Loucy (cell line): ENCODE measurements around the gene PTPN9.

ENCODE experiments used
- H2AFZ ChIP-seq: fragments of 200-600 bp; sonication (generic); 2 replicates; pipeline ENCODE4 v1.6.0; 2016; ENCODE audit warnings: antibody characterized with exemption, mild to moderate bottlenecking, low read length, moderate library complexity
- H3F3A ChIP-seq: fragments of 200-600 bp; 2 replicates; pipeline ENCODE4 v1.6.0; 2016; ENCODE audit warnings: antibody characterized with exemption, low read depth, mild to moderate bottlenecking
- H3K27me3 ChIP-seq: fragments of 200-600 bp; sonication (generic); 2 replicates; pipeline ENCODE4 v1.6.1; 2014; ENCODE audit warnings: low read length, mild to moderate bottlenecking; ENCODE audit not compliant: insufficient read depth, poor library complexity, severe bottlenecking
- H3K36me3 ChIP-seq: fragments of 200-600 bp; sonication (generic); 2 replicates; pipeline ENCODE4 v1.6.1; 2016; ENCODE audit warnings: low read length; ENCODE audit not compliant: insufficient read depth
- H3K4me1 ChIP-seq: fragments of 200-600 bp; sonication (generic); 2 replicates; pipeline ENCODE4 v1.5.1; 2014; ENCODE audit warnings: low read length, mild to moderate bottlenecking; ENCODE audit not compliant: insufficient read depth, poor library complexity, severe bottlenecking
- H3K4me2 ChIP-seq: fragments of 200-600 bp; sonication (generic); 2 replicates; pipeline ENCODE4 v1.6.0; 2014; ENCODE audit warnings: antibody characterized with exemption, low read length, low read depth, mild to moderate bottlenecking; ENCODE audit not compliant: poor library complexity, severe bottlenecking
- H3K4me3 ChIP-seq: fragments of 200-600 bp; sonication (generic); 2 replicates; pipeline ENCODE4 v1.5.1; 2014; ENCODE audit warnings: low read length, mild to moderate bottlenecking, mixed read lengths; ENCODE audit not compliant: poor library complexity, severe bottlenecking
- H3K79me2 ChIP-seq: fragments of 200-600 bp; sonication (generic); 2 replicates; pipeline ENCODE4 v1.6.1; 2014; ENCODE audit warnings: low read length; ENCODE audit not compliant: insufficient read depth
- H3K9ac ChIP-seq: fragments of 200-600 bp; sonication (generic); 2 replicates; pipeline ENCODE4 v1.6.0; 2014; ENCODE audit warnings: mild to moderate bottlenecking, low read depth, low read length, moderate library complexity; ENCODE audit not compliant: poor library complexity, severe bottlenecking
- H3K9me2 ChIP-seq: fragments of 200-600 bp; sonication (generic); replicated peaks from 2 replicates; pipeline ENCODE4 v1.6.1; 2016; ENCODE audit warnings: low read depth, low read length, mixed read lengths
- H3K9me3 ChIP-seq: fragments of 200-600 bp; sonication (generic); 2 replicates; pipeline ENCODE4 v1.6.1; 2014; ENCODE audit warnings: mild to moderate bottlenecking, antibody characterized with exemption, low read length, low read depth; ENCODE audit not compliant: insufficient read depth
- H4K20me1 ChIP-seq: fragments of 200-600 bp; sonication (generic); 2 replicates; pipeline ENCODE4 v1.6.0; 2014; ENCODE audit warnings: antibody characterized with exemption, low read length, mild to moderate bottlenecking; ENCODE audit not compliant: insufficient read depth, poor library complexity, severe bottlenecking
- CTCF ChIP-seq: fragments of 200-600 bp; sonication (generic); conservative IDR thresholded peaks from 2 replicates; pipeline ENCODE4 v1.5.1; 2014; ENCODE audit warnings: mild to moderate bottlenecking, antibody characterized with exemption, low read length
- EZH2phosphoT487 ChIP-seq: fragments of 200-600 bp; IDR thresholded peaks from 2 replicates; pipeline ENCODE4 v1.6.1; 2018; ENCODE audit warnings: antibody characterized with exemption, mild to moderate bottlenecking, moderate library complexity, borderline replicate concordance

PTPN9 gene

GRCh38 chr15:75430259-75430658 lies 148.9 kb downstream of the PTPN9 start:
- no peaks in the 10 kb centered on the region for H3K9me2 ChIP-seq
- no peaks in the 10 kb centered on the region for H3F3A ChIP-seq
- no peak overlapping the region for H2AFZ ChIP-seq
- TF ChIP-seq EZH2phosphoT487, result no peak
- TF ChIP-seq CTCF, result no peak
- peaks cover 51% of the 10 kb centered on the region for H3K36me3 ChIP-seq
- H3K4me3 ChIP-seq, result no peak overlapping the region
- H3K79me2 ChIP-seq, result peaks cover 84% of the 10 kb centered on the region
- no peaks in the 10 kb centered on the region for H3K9me3 ChIP-seq
- H3K4me1 ChIP-seq, result no peaks in the 10 kb centered on the region
- H3K9ac ChIP-seq, result no peak overlapping the region
- no peak overlapping the region for H3K4me2 ChIP-seq
- no peaks in the 10 kb centered on the region for H3K27me3 ChIP-seq
- H4K20me1 ChIP-seq, result peaks cover 71% of the 10 kb centered on the region

GRCh38 chr15:75428152-75428551 lies 151.0 kb downstream of the PTPN9 start:
- no peaks in the 10 kb centered on the region for H3K4me1 ChIP-seq
- H3K9ac ChIP-seq, result no peak overlapping the region
- no peak overlapping the region for H3K4me2 ChIP-seq
- TF ChIP-seq EZH2phosphoT487 (no peak), CTCF (no peak)
- H3K36me3 ChIP-seq, result peaks cover 61% of the 10 kb centered on the region
- H3K27me3 ChIP-seq, result no peaks in the 10 kb centered on the region
- no peaks in the 10 kb centered on the region for H3K9me3 ChIP-seq
- H3K79me2 ChIP-seq, result peaks cover 80% of the 10 kb centered on the region
- no peaks in the 10 kb centered on the region for H3F3A ChIP-seq
- peaks cover 61% of the 10 kb centered on the region for H4K20me1 ChIP-seq
- no peak overlapping the region for H2AFZ ChIP-seq
- H3K9me2 ChIP-seq, result no peaks in the 10 kb centered on the region
- H3K4me3 ChIP-seq, result no peak overlapping the region

- Histone ChIP-seq H4K20me1 (peaks cover 44% of the 10 kb centered on the region), H3K27me3 (no peaks in the 10 kb centered on the region)
- TF ChIP-seq CTCF (no peak), EZH2phosphoT487 (no peak)
These were observed 153.1 kb downstream of the PTPN9 start for GRCh38 chr15:75425966-75426500.

More at GRCh38 chr15:75425966-75426500, 153.1 kb downstream of the PTPN9 start:
- Histone ChIP-seq H3K4me1 (no peaks in the 10 kb centered on the region), H3K9me2 (no peaks in the 10 kb centered on the region), H2AFZ (no peak overlapping the region), H3F3A (no peaks in the 10 kb centered on the region), H3K9ac (no peak overlapping the region), H3K36me3 (peaks cover 82% of the 10 kb centered on the region), H3K4me2 (no peak overlapping the region), H3K9me3 (no peaks in the 10 kb centered on the region), H3K4me3 (no peak overlapping the region), H3K79me2 (peaks cover 72% of the 10 kb centered on the region)
